Body of pancreas (tissue), 4 donors: Measurements from ENCODE around the gene CDKL4. TPM values are rescaled to one million over a fixed set of nuclear protein-coding genes. Genes with fewer than 3 reads are reported as not detected.
"Not testable (repeated sequence)": the region's sequence is repeated elsewhere in the genome, so short reads cannot be mapped to it uniquely, and the experiment has no call there.

ENCODE experiments used
- ATAC-seq: fragments of 150-250 bp; one replicate; pipeline ENCODE4 v1.9.1; 2016
- DNase-seq, 4 donors: peaks; one replicate each; pipeline ENCODE4 v3.0.0-alpha.2; 2019
- H3K27ac ChIP-seq, 4 donors: fragments of 200-600 bp; sonication (generic); 1 replicate in 3 of 4; 2 replicates in 1 of 4; pipeline versions ENCODE4 v1.5.1 to v1.6.1; 2016 to 2019; ENCODE audit warnings: mild to moderate bottlenecking in 1 of 4, mixed read lengths in 1 of 4, moderate library complexity in 1 of 4
- H3K27me3 ChIP-seq, 2 donors: fragments of 200-600 bp; sonication (generic); one replicate each; pipeline ENCODE4 v1.6.0; 2016; ENCODE audit warnings: mild to moderate bottlenecking in 1 of 2
- H3K36me3 ChIP-seq, 2 donors: fragments of 200-600 bp; sonication (generic); replicated peaks in 1 of 2; 2 replicates each; pipeline ENCODE4 v1.5.1; 2016; ENCODE audit warnings: low read depth in 2 of 2; ENCODE audit not compliant: insufficient read depth in 1 of 2
- H3K4me1 ChIP-seq: fragments of 200-600 bp; sonication (generic); one replicate; pipeline ENCODE4 v1.6.0; 2016
- H3K4me3 ChIP-seq, 2 donors: fragments of 200-600 bp; sonication (generic); 1 replicate in 1 of 2; 2 replicates in 1 of 2; pipeline ENCODE4 v1.5.1; 2016 to 2019
- H3K9me3 ChIP-seq, 3 donors: fragments of 200-600 bp; sonication (generic); 1 replicate in 2 of 3; 2 replicates in 1 of 3; pipeline ENCODE4 v1.5.1; 2016
- CTCF ChIP-seq, 7 experiments: fragments of 450-650 bp in 4 of 7; fragments of 200-600 bp in 3 of 7; sonication (generic) in 3 of 7; IDR thresholded peaks; one replicate each; pipeline ENCODE4 v1.5.1; 2016 to 2019; ENCODE audit warnings: antibody characterized with exemption in 7 of 7
- POLR2A ChIP-seq, 3 donors: fragments of 450-650 bp; IDR thresholded peaks; one replicate each; pipeline ENCODE4 v1.6.1; 2016; ENCODE audit warnings: antibody characterized with exemption in 3 of 3, mild to moderate bottlenecking in 2 of 3
- WGBS, 2 donors: methylation state at CpG; one replicate each; pipeline ENCODE4 v1.1.5; 2017; 5-methylcytosine and 5-hydroxymethylcytosine counted together
- intact Hi-C: fragments of 100-400 bp; cut with DNase I; formaldehyde crosslinking; loops from one replicate; pipeline ENCODE4 v1.15.1; 2023
- total RNA-seq, 2 donors: library from RNA; depleted of rRNA; stranded (reverse); fragments of >200 nt; gene quantifications; one replicate each; pipeline ENCODE4 v1.1.0, GENCODE V29; 2016

The CDKL4 gene
- total RNA-seq, 2 donors from 2014 or later = 0.52 to 0.99 TPM

GRCh38 chr2:39159283-39159682 lies 84.5 kb downstream of the CDKL4 start:
- H3K27ac ChIP-seq = no peak overlapping the region
- H3K27me3 ChIP-seq = no peaks in the 10 kb centered on the region
- WGBS, 2 donors = 75 to 88% methylated on average over 2 of the region's 2 CpGs
- no peak for TF ChIP-seq POLR2A (IDR thresholded peaks at IDR 0.05)
- no peak for TF ChIP-seq CTCF (IDR thresholded peaks at IDR 0.05)
- H3K4me1 ChIP-seq = no peaks in the 10 kb centered on the region
- no peak for ATAC-seq
- H3K9me3 ChIP-seq = no peaks in the 10 kb centered on the region
- H3K36me3 ChIP-seq = no peaks in the 10 kb centered on the region
- intact Hi-C loops = no loop called here
- DNase-seq = no peak
- H3K4me3 ChIP-seq = no peak overlapping the region

GRCh38 chr2:39158351-39158750 lies 85.4 kb downstream of the CDKL4 start:
- TF ChIP-seq POLR2A (IDR thresholded peaks at IDR 0.05) (no peak), CTCF (IDR thresholded peaks at IDR 0.05) (no peak)

GRCh38 chr2:39156846-39157245 lies 86.9 kb downstream of the CDKL4 start:
- H3K4me1 ChIP-seq = no peaks in the 10 kb centered on the region
- no peaks in the 10 kb centered on the region for H3K9me3 ChIP-seq
- no peak overlapping the region for H3K27ac ChIP-seq
- no peak for ATAC-seq
- H3K27me3 ChIP-seq = no peaks in the 10 kb centered on the region
- 78 to 91% methylated on average over 6 of the region's 6 CpGs for WGBS, 2 donors
- intact Hi-C loops = no loop called here
- TF ChIP-seq POLR2A (IDR thresholded peaks at IDR 0.05) (no peak), CTCF (IDR thresholded peaks at IDR 0.05) (no peak)
- no peak for DNase-seq
- H3K36me3 ChIP-seq = no peaks in the 10 kb centered on the region
- H3K4me3 ChIP-seq = no peak overlapping the region

More at GRCh38 chr2:39158351-39158750, 85.4 kb downstream of the CDKL4 start:
- Histone ChIP-seq H3K36me3 (no peaks in the 10 kb centered on the region), H3K4me3 (no peak overlapping the region), H3K4me1 (no peaks in the 10 kb centered on the region), H3K9me3 (no peaks in the 10 kb centered on the region), H3K27me3 (no peaks in the 10 kb centered on the region), H3K27ac (no peak overlapping the region)
- no peak for DNase-seq
- intact Hi-C loops = no loop called here
- WGBS, 2 donors = 83 to 89% methylated on average over 4 of the region's 4 CpGs
- no peak for ATAC-seq

GRCh38 chr2:39156107-39156506 lies 87.7 kb downstream of the CDKL4 start:
- Histone ChIP-seq H3K36me3 (no peaks in the 10 kb centered on the region), H3K9me3 (no peaks in the 10 kb centered on the region), H3K4me3 (no peak overlapping the region), H3K27me3 (no peaks in the 10 kb centered on the region), H3K27ac (no peak overlapping the region), H3K4me1 (no peaks in the 10 kb centered on the region)
- no peak for DNase-seq
- no peak for ATAC-seq
- TF ChIP-seq CTCF (IDR thresholded peaks at IDR 0.05) = no peak
- TF ChIP-seq POLR2A (IDR thresholded peaks at IDR 0.05) = no peak
- intact Hi-C loops = no loop called here

- H3K4me3 ChIP-seq, H3K27me3 ChIP-seq, H3K4me1 ChIP-seq, H3K27ac ChIP-seq, H3K9me3 ChIP-seq, ATAC-seq, DNase-seq, intact Hi-C loops, H3K36me3 ChIP-seq: not testable (repeated sequence)
- 89 to 93% methylated on average over 4 of the region's 4 CpGs for WGBS, 2 donors
Observed at GRCh38 chr2:39155573-39155972, 88.2 kb downstream of the CDKL4 start.
